DOHH2 (cell line): ENCODE data around the gene TEX51.

Experiments used
- CTCF ChIP-seq: fragments of 200-600 bp; sonication (generic); IDR thresholded peaks from one replicate; pipeline ENCODE4 v1.5.1; 2014; ENCODE audit warnings: antibody characterized with exemption, mild to moderate bottlenecking, low read depth, low read length; ENCODE audit not compliant: poor library complexity, severe bottlenecking
- EZH2phosphoT487 ChIP-seq: fragments of 200-600 bp; sonication (generic); IDR thresholded peaks from 2 replicates; pipeline ENCODE4 v1.6.1; 2017; ENCODE audit warnings: borderline replicate concordance, mild to moderate bottlenecking, antibody characterized with exemption, low read length, moderate library complexity, mixed read lengths

GRCh38 chr2:126912201-126912600 is 13.5 kb downstream of the TEX51 start:
- TF ChIP-seq CTCF (no peak), EZH2phosphoT487 (no peak)
